Measurements from ENCODE around the gene SLC35A1.

SLC35A1 gene

GRCh38 chr6:87473419-87473903 is 687 bp downstream of the SLC35A1 start:
- Histone ChIP-seq H2BK15ac (ENCODE audit: low read depth, poor library complexity, severe bottlenecking) (no peak overlapping the region), H2BK12ac (ENCODE audit: low read length in 2 of 2) (peak overlapping the region in 1 of 2 experiments; percentile 37), H3K4me2 (ENCODE audit: low read length, poor library complexity, severe bottlenecking) (peak overlapping the region; percentile 99), H3K23ac (ENCODE audit: low read length in 2 of 2) (peak overlapping the region in 1 of 2 experiments; percentile 94), H3K4me3 (ENCODE audit: insufficient read depth in 1 of 2, low read depth in 1 of 2, low read length in 2 of 2) (peak overlapping the region; percentile 92 to 96), H3K36me3 (ENCODE audit: control insufficient read depth in 1 of 2, insufficient read depth in 2 of 2, low read depth in 1 of 2, low read length in 2 of 2) (peaks cover 0 to 10% of the 10 kb centered on the region in 2 experiments), H2BK120ac (ENCODE audit: low read depth, low read length) (no peak overlapping the region), H3K79me1 (replicated peaks; ENCODE audit: low read length, poor library complexity, severe bottlenecking) (peaks cover 15% of the 10 kb centered on the region), H4K91ac (ENCODE audit: low read length) (no peak overlapping the region), H4K8ac (ENCODE audit: low read length) (peak overlapping the region; percentile 83), H3K14ac (ENCODE audit: low read length in 2 of 2) (peak overlapping the region in 1 of 2 experiments; percentile 2), H3K18ac (ENCODE audit: low read depth in 1 of 2, low read length in 2 of 2) (peak overlapping the region; percentile 80 to 100), H2AK5ac (ENCODE audit: low read length, severe bottlenecking) (no peak overlapping the region), H3K27me3 (ENCODE audit: control insufficient read depth in 1 of 2, insufficient read depth in 1 of 2, low read length in 2 of 2) (no peaks in the 10 kb centered on the region), H3K4ac (ENCODE audit: low read depth in 1 of 2, low read length in 2 of 2) (peak overlapping the region in 1 of 2 experiments; percentile 82), H3K9ac (ENCODE audit: low read length) (peak overlapping the region; percentile 96), H2BK5ac (ENCODE audit: low read depth, low read length, poor library complexity, severe bottlenecking) (no peak overlapping the region), H3K4me1 (ENCODE audit: control insufficient read depth, insufficient read depth, low read depth, low read length) (peaks cover 4% of the 10 kb centered on the region), H3K27ac (ENCODE audit: low read length, poor library complexity, severe bottlenecking) (peak overlapping the region; percentile 69), H2AFZ (ENCODE audit: low read depth, low read length) (peak overlapping the region; percentile 97), H3K9me3 (ENCODE audit: control insufficient read depth, low read length) (no peaks in the 10 kb centered on the region)
- WGBS: 4% methylated on average over 12 of the region's 15 CpGs
- peak; percentile 48 for DNase-seq

GRCh38 chr6:87481931-87482330 is 9.2 kb downstream of the SLC35A1 start:
- Histone ChIP-seq H3K9me3 (ENCODE audit: control insufficient read depth, low read length) (peaks cover 7% of the 10 kb centered on the region), H3K4me1 (ENCODE audit: control insufficient read depth, insufficient read depth, low read depth, low read length) (peaks cover 5% of the 10 kb centered on the region), H2BK5ac (ENCODE audit: low read depth, low read length, poor library complexity, severe bottlenecking) (no peak overlapping the region), H3K27me3 (ENCODE audit: control insufficient read depth in 1 of 2, insufficient read depth in 1 of 2, low read length in 2 of 2) (no peaks in the 10 kb centered on the region), H3K18ac (ENCODE audit: low read depth in 1 of 2, low read length in 2 of 2) (no peak overlapping the region), H3K79me1 (replicated peaks; ENCODE audit: low read length, poor library complexity, severe bottlenecking) (peaks cover 12% of the 10 kb centered on the region), H3K4ac (ENCODE audit: low read depth in 1 of 2, low read length in 2 of 2) (no peak overlapping the region), H4K91ac (ENCODE audit: low read length) (no peak overlapping the region), H2BK120ac (ENCODE audit: low read depth, low read length) (no peak overlapping the region), H3K23ac (ENCODE audit: low read length in 2 of 2) (no peak overlapping the region), H3K9ac (ENCODE audit: low read length) (no peak overlapping the region), H2BK15ac (ENCODE audit: low read depth, poor library complexity, severe bottlenecking) (no peak overlapping the region), H2AK5ac (ENCODE audit: low read length, severe bottlenecking) (no peak overlapping the region), H3K4me3 (ENCODE audit: insufficient read depth in 1 of 2, low read depth in 1 of 2, low read length in 2 of 2) (no peak overlapping the region), H3K14ac (ENCODE audit: low read length in 2 of 2) (no peak overlapping the region), H2AFZ (ENCODE audit: low read depth, low read length) (no peak overlapping the region), H3K36me3 (ENCODE audit: control insufficient read depth in 1 of 2, insufficient read depth in 2 of 2, low read depth in 1 of 2, low read length in 2 of 2) (peaks cover 0 to 34% of the 10 kb centered on the region in 2 experiments), H3K4me2 (ENCODE audit: low read length, poor library complexity, severe bottlenecking) (no peak overlapping the region), H3K27ac (ENCODE audit: low read length, poor library complexity, severe bottlenecking) (no peak overlapping the region), H2BK12ac (ENCODE audit: low read length in 2 of 2) (no peak overlapping the region), H4K8ac (ENCODE audit: low read length) (no peak overlapping the region)
- DNase-seq: no peak
- 100% methylated on average over 2 of the region's 3 CpGs for WGBS

GRCh38 chr6:87482366-87482765 is 9.6 kb downstream of the SLC35A1 start:
- Histone ChIP-seq H3K4me1 (ENCODE audit: control insufficient read depth, insufficient read depth, low read depth, low read length) (peaks cover 5% of the 10 kb centered on the region), H2AFZ (ENCODE audit: low read depth, low read length) (no peak overlapping the region), H3K4me2 (ENCODE audit: low read length, poor library complexity, severe bottlenecking) (no peak overlapping the region), H3K9ac (ENCODE audit: low read length) (no peak overlapping the region), H3K27ac (ENCODE audit: low read length, poor library complexity, severe bottlenecking) (no peak overlapping the region), H3K14ac (ENCODE audit: low read length in 2 of 2) (no peak overlapping the region), H3K27me3 (ENCODE audit: control insufficient read depth in 1 of 2, insufficient read depth in 1 of 2, low read length in 2 of 2) (no peaks in the 10 kb centered on the region), H3K79me1 (replicated peaks; ENCODE audit: low read length, poor library complexity, severe bottlenecking) (peaks cover 12% of the 10 kb centered on the region), H4K91ac (ENCODE audit: low read length) (no peak overlapping the region), H2AK5ac (ENCODE audit: low read length, severe bottlenecking) (no peak overlapping the region), H3K4me3 (ENCODE audit: insufficient read depth in 1 of 2, low read depth in 1 of 2, low read length in 2 of 2) (no peak overlapping the region), H3K4ac (ENCODE audit: low read depth in 1 of 2, low read length in 2 of 2) (no peak overlapping the region), H4K8ac (ENCODE audit: low read length) (no peak overlapping the region), H2BK120ac (ENCODE audit: low read depth, low read length) (no peak overlapping the region), H3K36me3 (ENCODE audit: control insufficient read depth in 1 of 2, insufficient read depth in 2 of 2, low read depth in 1 of 2, low read length in 2 of 2) (peaks cover 0 to 34% of the 10 kb centered on the region in 2 experiments), H3K18ac (ENCODE audit: low read depth in 1 of 2, low read length in 2 of 2) (no peak overlapping the region), H2BK15ac (ENCODE audit: low read depth, poor library complexity, severe bottlenecking) (no peak overlapping the region), H2BK5ac (ENCODE audit: low read depth, low read length, poor library complexity, severe bottlenecking) (no peak overlapping the region), H2BK12ac (ENCODE audit: low read length in 2 of 2) (no peak overlapping the region), H3K23ac (ENCODE audit: low read length in 2 of 2) (no peak overlapping the region), H3K9me3 (ENCODE audit: control insufficient read depth, low read length) (peaks cover 7% of the 10 kb centered on the region)
- no peak for DNase-seq
- 98% methylated on average over 4 of the region's 4 CpGs for WGBS

GRCh38 chr6:87483929-87484328 is 11.2 kb downstream of the SLC35A1 start:
- Histone ChIP-seq H3K4ac (ENCODE audit: low read depth in 1 of 2, low read length in 2 of 2) (no peak overlapping the region), H2BK12ac (ENCODE audit: low read length in 2 of 2) (no peak overlapping the region), H3K79me1 (replicated peaks; ENCODE audit: low read length, poor library complexity, severe bottlenecking) (peaks cover 7% of the 10 kb centered on the region), H3K9ac (ENCODE audit: low read length) (no peak overlapping the region), H2BK15ac (ENCODE audit: low read depth, poor library complexity, severe bottlenecking) (no peak overlapping the region), H3K23ac (ENCODE audit: low read length in 2 of 2) (no peak overlapping the region), H3K4me3 (ENCODE audit: insufficient read depth in 1 of 2, low read depth in 1 of 2, low read length in 2 of 2) (no peak overlapping the region), H2BK5ac (ENCODE audit: low read depth, low read length, poor library complexity, severe bottlenecking) (no peak overlapping the region), H3K18ac (ENCODE audit: low read depth in 1 of 2, low read length in 2 of 2) (peak overlapping the region in 1 of 2 experiments; percentile 43), H3K27ac (ENCODE audit: low read length, poor library complexity, severe bottlenecking) (peak overlapping the region; percentile 65), H2BK120ac (ENCODE audit: low read depth, low read length) (no peak overlapping the region), H3K36me3 (ENCODE audit: control insufficient read depth in 1 of 2, insufficient read depth in 2 of 2, low read depth in 1 of 2, low read length in 2 of 2) (peaks cover 0 to 26% of the 10 kb centered on the region in 2 experiments), H2AK5ac (ENCODE audit: low read length, severe bottlenecking) (no peak overlapping the region), H4K91ac (ENCODE audit: low read length) (no peak overlapping the region), H3K27me3 (ENCODE audit: control insufficient read depth in 1 of 2, insufficient read depth in 1 of 2, low read length in 2 of 2) (no peaks in the 10 kb centered on the region), H3K4me2 (ENCODE audit: low read length, poor library complexity, severe bottlenecking) (no peak overlapping the region), H2AFZ (ENCODE audit: low read depth, low read length) (no peak overlapping the region), H3K4me1 (ENCODE audit: control insufficient read depth, insufficient read depth, low read depth, low read length) (peaks cover 5% of the 10 kb centered on the region), H4K8ac (ENCODE audit: low read length) (no peak overlapping the region), H3K14ac (ENCODE audit: low read length in 2 of 2) (no peak overlapping the region), H3K9me3 (ENCODE audit: control insufficient read depth, low read length) (peaks cover 7% of the 10 kb centered on the region)
- peak; percentile 71 for DNase-seq
- 52% methylated on average over 8 of the region's 9 CpGs for WGBS
